Ectodermal cell (in vitro differentiated cells): Measurements from ENCODE around the gene PPP2R2B.

ENCODE experiments used
- H3K27ac ChIP-seq: 2 replicates; pipeline ENCODE4 v1.7.0; 2013; ENCODE audit warnings: mild to moderate bottlenecking, low read depth, low read length; ENCODE audit not compliant: insufficient read depth, poor library complexity, severe bottlenecking
- H3K27me3 ChIP-seq: 2 replicates; pipeline ENCODE4 v1.7.0; 2013; ENCODE audit warnings: mild to moderate bottlenecking, low read length; ENCODE audit not compliant: insufficient read depth, control insufficient read depth, poor library complexity, severe bottlenecking
- H3K36me3 ChIP-seq: one replicate; pipeline ENCODE4 v1.7.0; 2013; ENCODE audit warnings: low read length; ENCODE audit not compliant: control insufficient read depth, insufficient read depth
- H3K4me1 ChIP-seq: one replicate; pipeline ENCODE4 v1.7.0; 2013; ENCODE audit warnings: low read length; ENCODE audit not compliant: control insufficient read depth, insufficient read depth
- H3K4me3 ChIP-seq: 2 replicates; pipeline ENCODE4 v1.7.0; 2013; ENCODE audit warnings: low read depth, low read length, control low read depth; ENCODE audit not compliant: insufficient read depth
- H3K9me3 ChIP-seq: 2 replicates; pipeline ENCODE4 v1.7.0; 2013; ENCODE audit warnings: mild to moderate bottlenecking, low read length, moderate library complexity; ENCODE audit not compliant: control insufficient read depth
- WGBS, 2 experiments: methylation state at CpG; one replicate each; pipeline ENCODE4 v1.1.7; 2013; ENCODE audit warnings: missing lambda C conversion rate in 2 of 2; 5-methylcytosine and 5-hydroxymethylcytosine counted together

PPP2R2B gene

GRCh38 chr5:146867996-146868708 is 10.4 kb downstream of the PPP2R2B start:
- no peaks in the 10 kb centered on the region for H3K36me3 ChIP-seq
- no peaks in the 10 kb centered on the region for H3K9me3 ChIP-seq
- H3K4me3 ChIP-seq: no peak overlapping the region
- WGBS, 2 experiments: 83 to 91% methylated on average over 1 of the region's 1 CpG
- no peaks in the 10 kb centered on the region for H3K4me1 ChIP-seq
- no peak overlapping the region for H3K27ac ChIP-seq
- no peaks in the 10 kb centered on the region for H3K27me3 ChIP-seq

GRCh38 chr5:146866263-146866662 is 12.3 kb downstream of the PPP2R2B start:
- no peak overlapping the region for H3K4me3 ChIP-seq
- no peaks in the 10 kb centered on the region for H3K9me3 ChIP-seq
- no peak overlapping the region for H3K27ac ChIP-seq
- no peaks in the 10 kb centered on the region for H3K27me3 ChIP-seq
- no peaks in the 10 kb centered on the region for H3K36me3 ChIP-seq
- WGBS, 2 experiments: 73 to 100% methylated on average over 1 to 2 of the region's 2 CpGs
- no peaks in the 10 kb centered on the region for H3K4me1 ChIP-seq

- no peaks in the 10 kb centered on the region for H3K9me3 ChIP-seq
- 85 to 92% methylated on average over 1 of the region's 1 CpG for WGBS, 2 experiments
- no peaks in the 10 kb centered on the region for H3K36me3 ChIP-seq
- H3K4me3 ChIP-seq: no peak overlapping the region
- H3K27ac ChIP-seq: no peak overlapping the region
- no peaks in the 10 kb centered on the region for H3K4me1 ChIP-seq
- no peaks in the 10 kb centered on the region for H3K27me3 ChIP-seq
Measured at GRCh38 chr5:146862641-146863040, 15.9 kb downstream of the PPP2R2B start.

GRCh38 chr5:146860213-146860893 is 18.2 kb downstream of the PPP2R2B start:
- no peaks in the 10 kb centered on the region for H3K27me3 ChIP-seq
- H3K36me3 ChIP-seq: no peaks in the 10 kb centered on the region
- 86 to 87% methylated on average over 3 of the region's 3 CpGs for WGBS, 2 experiments
- H3K9me3 ChIP-seq: no peaks in the 10 kb centered on the region
- no peak overlapping the region for H3K27ac ChIP-seq
- no peak overlapping the region for H3K4me3 ChIP-seq
- H3K4me1 ChIP-seq: no peaks in the 10 kb centered on the region

GRCh38 chr5:146852089-146852488 is 26.5 kb downstream of the PPP2R2B start:
- no peaks in the 10 kb centered on the region for H3K9me3 ChIP-seq
- H3K27me3 ChIP-seq: no peaks in the 10 kb centered on the region
- no peak overlapping the region for H3K27ac ChIP-seq
- no peaks in the 10 kb centered on the region for H3K36me3 ChIP-seq
- peaks cover 4% of the 10 kb centered on the region for H3K4me1 ChIP-seq
- no peak overlapping the region for H3K4me3 ChIP-seq

- no peaks in the 10 kb centered on the region for H3K27me3 ChIP-seq
- peaks cover 4% of the 10 kb centered on the region for H3K4me1 ChIP-seq
- H3K36me3 ChIP-seq: no peaks in the 10 kb centered on the region
- H3K27ac ChIP-seq: no peak overlapping the region
- H3K9me3 ChIP-seq: no peaks in the 10 kb centered on the region
- H3K4me3 ChIP-seq: no peak overlapping the region
Measured at GRCh38 chr5:146851133-146851532, 27.4 kb downstream of the PPP2R2B start.

- 91 to 92% methylated on average over 5 of the region's 5 CpGs for WGBS, 2 experiments
- Histone ChIP-seq H3K4me3 (no peak overlapping the region), H3K27ac (no peak overlapping the region), H3K27me3 (no peaks in the 10 kb centered on the region), H3K9me3 (no peaks in the 10 kb centered on the region), H3K36me3 (no peaks in the 10 kb centered on the region), H3K4me1 (peaks cover 4% of the 10 kb centered on the region)
Measured at GRCh38 chr5:146849694-146850303, 28.8 kb downstream of the PPP2R2B start.

- no CpG with 5 or more reads among the region's 1 CpG for WGBS, 2 experiments
Measured at GRCh38 chr5:146848133-146848532, 30.4 kb downstream of the PPP2R2B start.

GRCh38 chr5:146840016-146840415 is 38.5 kb downstream of the PPP2R2B start:
- Histone ChIP-seq H3K9me3 (no peaks in the 10 kb centered on the region), H3K4me3 (no peak overlapping the region), H3K4me1 (no peaks in the 10 kb centered on the region), H3K36me3 (no peaks in the 10 kb centered on the region), H3K27ac (no peak overlapping the region), H3K27me3 (no peaks in the 10 kb centered on the region)
- 25% methylated on average over 1 of the region's 2 CpGs; no CpG with 5 or more reads in 1 of the 2 experiments for WGBS, 2 experiments

More at GRCh38 chr5:146848133-146848532, 30.4 kb downstream of the PPP2R2B start:
- Histone ChIP-seq H3K9me3 (no peaks in the 10 kb centered on the region), H3K4me3 (no peak overlapping the region), H3K27ac (no peak overlapping the region), H3K36me3 (no peaks in the 10 kb centered on the region), H3K4me1 (peaks cover 4% of the 10 kb centered on the region), H3K27me3 (no peaks in the 10 kb centered on the region)

- no peaks in the 10 kb centered on the region for H3K9me3 ChIP-seq
- H3K36me3 ChIP-seq: no peaks in the 10 kb centered on the region
- no peaks in the 10 kb centered on the region for H3K27me3 ChIP-seq
- H3K4me3 ChIP-seq: no peak overlapping the region
- WGBS, 2 experiments: 91 to 94% methylated on average over 3 of the region's 3 CpGs
- H3K4me1 ChIP-seq: no peaks in the 10 kb centered on the region
- H3K27ac ChIP-seq: no peak overlapping the region
Measured at GRCh38 chr5:146836226-146836842, 42.2 kb downstream of the PPP2R2B start.
